HepG2 (cell line): ENCODE results near the gene RPS19BP1. TPM values are rescaled to one million over a fixed set of nuclear protein-coding genes. Genes with fewer than 3 reads are reported as not detected.
A peak's percentile ranks its signal among the peaks of the same experiment; 100 is the strongest.

Experiments used
- AHR ChIP-seq: IDR thresholded peaks from 2 replicates; pipeline ENCODE4 v1.6.1; 2018; ENCODE audit warnings: missing genetic modification reagents, missing compliant biosample characterization
- CBFB ChIP-seq: sonication (generic); formaldehyde crosslinking; IDR thresholded peaks from 2 replicates; pipeline ENCODE4 v1.4.0; 2020; ENCODE audit warnings: missing genetic modification reagents
- DNMT1 ChIP-seq: sonication (generic); formaldehyde crosslinking; IDR thresholded peaks from 2 replicates; pipeline ENCODE4 v1.5.1; 2020; ENCODE audit warnings: mild to moderate bottlenecking, missing genetic modification reagents
- FOXA3 ChIP-seq: IDR thresholded peaks from 2 replicates; pipeline ENCODE4 v1.6.1; 2016; ENCODE audit warnings: missing genetic modification reagents, missing compliant biosample characterization
- FOXM1 ChIP-seq: sonication (generic); formaldehyde crosslinking; IDR thresholded peaks from 2 replicates; pipeline ENCODE4 v1.5.0; 2020; ENCODE audit warnings: missing genetic modification reagents
- GABPB1 ChIP-seq: IDR thresholded peaks from 2 replicates; pipeline ENCODE4 v1.6.1; 2016; ENCODE audit warnings: mild to moderate bottlenecking, missing genetic modification reagents, moderate library complexity, missing compliant biosample characterization
- HMGXB3 ChIP-seq: sonication (generic); formaldehyde crosslinking; IDR thresholded peaks from 2 replicates; pipeline ENCODE4 v1.4.0; 2020; ENCODE audit warnings: missing genetic modification reagents, borderline replicate concordance
- KLF13 ChIP-seq: sonication (generic); formaldehyde crosslinking; IDR thresholded peaks from 2 replicates; pipeline ENCODE4 v1.4.0; 2020; ENCODE audit warnings: mild to moderate bottlenecking, missing genetic modification reagents
- KLF6 ChIP-seq: IDR thresholded peaks from 2 replicates; pipeline ENCODE4 v1.8.0; 2016; ENCODE audit warnings: missing biosample characterization, missing genetic modification reagents
- MED13 ChIP-seq: sonication (generic); formaldehyde crosslinking; IDR thresholded peaks from 2 replicates; pipeline ENCODE4 v1.5.0; 2020; ENCODE audit warnings: missing genetic modification reagents
- MXD1 ChIP-seq: sonication (generic); formaldehyde crosslinking; IDR thresholded peaks from 2 replicates; pipeline ENCODE4 v1.4.0; 2020; ENCODE audit warnings: mild to moderate bottlenecking, missing genetic modification reagents
- PBX2 ChIP-seq: IDR thresholded peaks from 2 replicates; pipeline ENCODE4 v1.6.1; 2016; ENCODE audit warnings: control low read depth
- POLR2G ChIP-seq: fragments of 200-400 bp; formaldehyde crosslinking; IDR thresholded peaks from 2 replicates; pipeline ENCODE4 v1.6.1; 2018; ENCODE audit warnings: mild to moderate bottlenecking, low read depth, low read length, moderate library complexity
- RARA ChIP-seq: IDR thresholded peaks from 2 replicates; pipeline ENCODE4 v1.6.1; 2016; ENCODE audit warnings: missing genetic modification reagents, missing compliant biosample characterization
- SMAD3 ChIP-seq: sonication (generic); formaldehyde crosslinking; IDR thresholded peaks from 2 replicates; pipeline ENCODE4 v1.4.0; 2020; ENCODE audit warnings: missing genetic modification reagents
- SP1 ChIP-seq, 2 experiments: fragments of 450-650 bp in 1 of 2; sonication (generic) in 1 of 2; formaldehyde crosslinking in 1 of 2; IDR thresholded peaks; 2 replicates each; pipeline versions ENCODE4 v1.4.0 to v1.6.1; 2016 to 2020; ENCODE audit warnings: missing genetic modification reagents in 1 of 2
- TAF1 ChIP-seq: sonication (generic); formaldehyde crosslinking; IDR thresholded peaks from 2 replicates; pipeline ENCODE4 v1.4.0; 2020; ENCODE audit warnings: missing genetic modification reagents
- TBX2 ChIP-seq: sonication (generic); formaldehyde crosslinking; IDR thresholded peaks from 2 replicates; pipeline ENCODE4 v1.5.0; 2020; ENCODE audit warnings: missing genetic modification reagents, mild to moderate bottlenecking, borderline replicate concordance
- TGIF2 ChIP-seq: IDR thresholded peaks from 2 replicates; pipeline ENCODE4 v1.6.1; 2016; ENCODE audit warnings: control low read depth, missing compliant biosample characterization
- THAP11 ChIP-seq: IDR thresholded peaks from 2 replicates; pipeline ENCODE4 v1.6.1; 2016; ENCODE audit warnings: missing biosample characterization, missing genetic modification reagents
- ZBTB7B ChIP-seq: sonication (generic); formaldehyde crosslinking; IDR thresholded peaks from 2 replicates; pipeline ENCODE4 v1.4.0; 2020; ENCODE audit warnings: missing genetic modification reagents
- ZNF331 ChIP-seq: sonication (generic); formaldehyde crosslinking; IDR thresholded peaks from 2 replicates; pipeline ENCODE4 v1.4.0; 2020; ENCODE audit warnings: missing genetic modification reagents
- ZNF510 ChIP-seq: sonication (generic); formaldehyde crosslinking; IDR thresholded peaks from 2 replicates; pipeline ENCODE4 v1.4.0; 2020; ENCODE audit warnings: low read depth, mild to moderate bottlenecking, missing genetic modification reagents
- ZNF770 ChIP-seq: sonication (generic); formaldehyde crosslinking; IDR thresholded peaks from 2 replicates; pipeline ENCODE4 v1.5.0; 2020; ENCODE audit warnings: mild to moderate bottlenecking, missing genetic modification reagents
- polyA plus RNA-seq, 8 experiments: library from polyadenylated mRNA; depleted of rRNA in 3 of 8; stranded (reverse) in 7 of 8; unstranded in 1 of 8; fragments of >200 nt; fragmentation: Illumina TruSeq in 4 of 8; extraction: Trizol in 4 of 8; gene quantifications; 2 replicates each; pipeline versions ENCODE4 v1.2.1 to v1.2.3, GENCODE V29; 2011 to 2016; ENCODE audit warnings: low read depth in 4 of 8, missing spikeins in 1 of 8, mixed read lengths in 1 of 8; ENCODE audit not compliant: insufficient read depth in 1 of 8
- total RNA-seq, 5 experiments: library from RNA; depleted of rRNA; stranded (reverse); fragments of >200 nt; fragmentation: Illumina TruSeq; extraction: Trizol; gene quantifications; 2 replicates each; pipeline ENCODE4 v1.2.3, GENCODE V29; 2016; ENCODE audit warnings: low read depth in 1 of 5

RPS19BP1 gene
- total and polyA plus RNA-seq, 2 of the 13 experiments (the other 11 are each of a cell fraction or from before 2014, with no cell fraction given): 44.3 to 81.3 TPM

- TF ChIP-seq MXD1 (CRISPR knock-in tag) (peak; percentile 60), ZNF331 (CRISPR knock-in tag) (peak; percentile 89), KLF13 (CRISPR knock-in tag) (0 out of 2 replicates have a peak, but pooled peaks have one; percentile 27), TAF1 (CRISPR knock-in tag) (peak; percentile 84), DNMT1 (no peak; the same call in 1 of the 2 replicates), TGIF2 (CRISPR knock-in tag) (peak; percentile 49; the same call in 1 of the 2 replicates), HMGXB3 (CRISPR knock-in tag) (peak; percentile 89; the same call in 1 of the 2 replicates), SP1 (IDR thresholded peaks at IDR 0.05) (no peak), SP1 (CRISPR knock-in tag; IDR thresholded peaks at IDR 0.05) (peak; percentile 85), TBX2 (CRISPR knock-in tag) (peak; percentile 62; the same call in 1 of the 2 replicates), POLR2G (peak; percentile 80), ZNF510 (CRISPR knock-in tag) (peak; percentile 89), GABPB1 (peak; percentile 99), THAP11 (peak; percentile 94), CBFB (CRISPR knock-in tag) (0 out of 2 replicates have a peak, but pooled peaks have one; percentile 28), FOXM1 (no peak), SMAD3 (CRISPR knock-in tag) (0 out of 2 replicates have a peak, but pooled peaks have one; percentile 77), MED13 (peak; percentile 30; the same call in 1 of the 2 replicates), KLF6 (CRISPR knock-in tag) (peak; percentile 87), ZNF770 (CRISPR knock-in tag) (no peak), AHR (CRISPR knock-in tag) (peak; percentile 46; the same call in 1 of the 2 replicates), FOXA3 (CRISPR knock-in tag) (peak; percentile 64), RARA (CRISPR knock-in tag) (peak; percentile 82), ZBTB7B (peak; percentile 80; the same call in 1 of the 2 replicates), PBX2 (no peak)
Measured at GRCh38 chr22:39502109-39502788, 30.3 kb downstream of the RPS19BP1 start, which contains the start of gene MIEF1 (continued).
